ENCODE measurements around the gene PLXNA4. TPM values are rescaled to one million over a fixed set of nuclear protein-coding genes. Genes with fewer than 3 reads are reported as not detected.
"Not testable (repeated sequence)": the region's sequence is repeated elsewhere in the genome, so short reads cannot be mapped to it uniquely, and the experiment has no call there.

The PLXNA4 gene
- total RNA-seq, 1 donor: 2.6 TPM

DNA sequence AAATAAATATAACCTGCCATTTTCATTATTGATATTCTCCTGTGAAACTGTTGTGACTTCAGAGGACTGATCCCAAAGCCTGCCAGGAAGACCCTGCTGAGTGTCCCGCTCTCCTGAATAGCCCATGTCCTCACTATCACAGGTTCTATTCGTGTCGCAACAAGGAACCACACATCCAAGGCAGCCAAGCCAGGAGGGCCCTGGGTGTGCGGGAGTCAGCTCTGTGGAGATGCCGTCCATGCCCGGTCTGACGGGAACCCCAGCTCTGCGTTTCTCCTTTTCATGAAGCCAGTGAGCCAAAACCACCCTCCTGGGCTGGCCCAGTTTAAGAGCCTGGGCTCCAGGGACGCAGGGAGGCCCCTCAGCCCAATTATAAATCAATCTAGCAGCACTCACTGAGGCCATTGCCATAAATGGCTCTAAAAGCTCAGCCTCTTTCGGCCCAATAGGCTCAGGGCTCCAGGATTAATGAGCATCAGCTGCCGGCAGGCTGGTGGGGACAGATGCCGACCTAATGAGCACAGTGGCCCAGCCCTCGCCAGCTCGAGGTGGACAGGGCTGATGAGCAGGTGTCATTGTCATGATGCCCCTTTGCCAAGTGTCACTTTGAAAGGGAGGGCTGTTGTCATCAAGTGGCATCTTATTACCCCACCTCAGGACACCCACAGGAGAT lies 177.9 kb downstream of the PLXNA4 start:
- Histone ChIP-seq H3K27me3 (ENCODE audit: insufficient read depth, low read length) (no peaks in the 10 kb centered on the region), H3K9me3 (ENCODE audit: low read depth, low read length) (no peaks in the 10 kb centered on the region), H3K4me1 (ENCODE audit: insufficient read depth, low read length) (no peaks in the 10 kb centered on the region), H3K4me3 (ENCODE audit: low read length) (no peak overlapping the region)

DNA sequence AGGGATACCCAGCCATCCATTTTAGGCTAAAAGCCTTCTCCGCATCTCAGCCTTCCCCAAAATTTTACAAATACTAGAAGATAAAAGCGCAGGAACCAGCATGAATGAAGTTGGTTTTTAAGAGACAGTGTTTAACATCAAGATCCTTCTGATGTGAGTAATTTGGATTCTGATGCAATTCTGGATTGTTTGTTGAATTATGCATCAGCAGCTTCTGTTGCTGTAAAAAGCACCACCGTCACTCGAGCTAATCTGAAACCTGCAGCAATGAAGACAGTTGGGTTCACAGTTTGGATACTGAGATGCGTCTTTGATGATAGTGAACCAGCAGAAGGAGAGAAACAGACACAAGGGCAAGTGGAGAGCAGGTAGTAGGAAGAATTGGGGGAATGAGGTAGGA lies 179.2 kb downstream of the PLXNA4 start:
- Histone ChIP-seq H3K4me3 (ENCODE audit: low read length) (no peak overlapping the region), H3K27me3 (ENCODE audit: insufficient read depth, low read length) (no peaks in the 10 kb centered on the region), H3K4me1 (ENCODE audit: insufficient read depth, low read length) (no peaks in the 10 kb centered on the region), H3K9me3 (ENCODE audit: low read depth, low read length) (no peaks in the 10 kb centered on the region)

DNA sequence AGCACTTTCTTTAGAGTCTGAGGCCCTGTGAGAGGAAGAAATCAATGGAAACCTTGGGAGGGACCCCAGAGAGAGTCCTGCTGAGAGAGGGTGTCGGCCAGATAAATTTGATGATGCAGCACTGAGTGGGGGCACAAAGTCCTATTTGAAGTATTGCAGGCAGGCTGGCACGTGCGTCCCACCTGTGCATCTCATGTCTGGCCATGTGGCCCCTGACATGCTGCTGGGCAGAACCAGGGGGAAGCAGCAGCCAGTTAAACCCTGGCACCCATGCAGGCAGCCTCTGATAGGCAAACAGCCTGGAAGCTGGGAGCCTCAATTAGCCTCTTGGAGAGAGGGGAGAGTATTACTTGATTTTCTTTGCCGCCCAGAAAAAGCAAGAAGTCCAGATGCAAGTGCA lies 180.9 kb downstream of the PLXNA4 start:
- Histone ChIP-seq H3K9me3 (ENCODE audit: low read depth, low read length) (no peaks in the 10 kb centered on the region), H3K27me3 (ENCODE audit: insufficient read depth, low read length) (no peaks in the 10 kb centered on the region), H3K4me3 (ENCODE audit: low read length) (no peak overlapping the region), H3K4me1 (ENCODE audit: insufficient read depth, low read length) (no peaks in the 10 kb centered on the region)

DNA sequence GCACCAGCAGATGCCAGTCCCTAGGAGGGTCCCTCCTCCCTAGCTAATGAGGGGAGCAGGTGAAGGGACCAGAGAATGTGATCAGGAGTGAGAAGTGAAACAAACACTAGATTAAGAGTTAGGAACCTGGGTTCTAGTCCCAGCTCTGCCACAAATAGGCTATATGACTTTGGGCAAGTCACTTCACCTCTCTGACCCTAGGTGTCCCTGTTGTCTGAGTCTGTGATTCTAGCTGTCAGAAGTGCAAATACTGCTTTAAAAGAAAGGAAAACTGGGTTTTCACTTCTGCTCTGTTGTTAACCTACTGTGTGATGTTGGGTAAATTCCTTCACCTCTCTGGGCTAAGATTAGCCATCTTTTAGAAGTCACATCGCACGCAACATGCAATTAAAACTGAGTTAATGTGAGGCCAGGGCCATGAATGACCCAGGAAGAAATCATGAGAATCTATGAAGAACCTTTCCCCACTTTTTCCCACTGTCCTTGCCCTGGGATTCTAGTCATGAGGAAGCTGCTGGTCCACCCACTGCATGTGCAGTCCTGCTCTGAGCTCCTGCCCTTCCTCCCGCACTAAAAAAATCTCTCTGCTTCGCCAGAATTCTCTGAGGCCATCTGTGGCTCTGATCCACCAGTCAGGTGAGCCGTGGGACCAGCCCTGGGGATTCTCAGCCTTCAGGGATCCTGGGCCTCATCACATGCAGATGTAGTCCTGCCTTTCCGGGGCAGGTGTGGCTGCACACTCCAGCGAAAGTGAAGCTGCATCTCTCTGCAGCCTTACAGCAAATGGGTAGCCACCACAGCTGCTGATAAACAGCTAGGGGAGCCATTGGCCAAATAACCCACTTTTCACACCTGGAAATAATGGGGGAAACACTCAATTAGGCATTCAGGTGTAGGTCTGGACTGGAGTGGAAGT lies 181.7 kb downstream of the PLXNA4 start:
- Histone ChIP-seq H3K27me3 (ENCODE audit: insufficient read depth, low read length) (no peaks in the 10 kb centered on the region), H3K4me3 (ENCODE audit: low read length) (no peak overlapping the region), H3K4me1 (ENCODE audit: insufficient read depth, low read length) (no peaks in the 10 kb centered on the region), H3K9me3 (ENCODE audit: low read depth, low read length) (no peaks in the 10 kb centered on the region)

DNA sequence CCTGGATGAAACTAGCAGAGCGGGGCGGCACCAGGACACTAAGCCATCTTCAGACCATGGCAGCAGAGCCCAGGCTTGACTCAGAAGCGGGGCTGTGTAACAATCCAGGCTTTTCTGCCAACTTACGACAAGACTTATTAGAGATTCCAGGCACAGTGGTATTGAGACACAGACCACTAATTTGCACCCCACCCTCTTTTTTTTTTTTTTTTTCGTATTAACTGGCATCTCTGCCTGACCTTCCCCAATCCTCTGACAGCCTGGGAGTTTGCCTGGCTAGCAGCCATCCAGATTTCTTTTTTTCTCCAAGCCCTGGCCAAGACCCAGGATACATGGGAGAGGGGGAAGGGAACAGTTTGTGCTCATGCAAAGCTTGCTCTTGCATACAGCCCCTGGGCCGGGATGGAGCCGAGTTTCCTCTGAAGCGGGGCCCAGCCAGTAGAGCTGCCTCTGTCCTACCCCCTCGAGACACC lies 182.4 kb downstream of the PLXNA4 start:
- H3K27me3 ChIP-seq (ENCODE audit: insufficient read depth, low read length): no peaks in the 10 kb centered on the region
- no peaks in the 10 kb centered on the region for H3K4me1 ChIP-seq (ENCODE audit: insufficient read depth, low read length)
- H3K4me3 ChIP-seq (ENCODE audit: low read length): no peak overlapping the region
- no peaks in the 10 kb centered on the region for H3K9me3 ChIP-seq (ENCODE audit: low read depth, low read length)

DNA sequence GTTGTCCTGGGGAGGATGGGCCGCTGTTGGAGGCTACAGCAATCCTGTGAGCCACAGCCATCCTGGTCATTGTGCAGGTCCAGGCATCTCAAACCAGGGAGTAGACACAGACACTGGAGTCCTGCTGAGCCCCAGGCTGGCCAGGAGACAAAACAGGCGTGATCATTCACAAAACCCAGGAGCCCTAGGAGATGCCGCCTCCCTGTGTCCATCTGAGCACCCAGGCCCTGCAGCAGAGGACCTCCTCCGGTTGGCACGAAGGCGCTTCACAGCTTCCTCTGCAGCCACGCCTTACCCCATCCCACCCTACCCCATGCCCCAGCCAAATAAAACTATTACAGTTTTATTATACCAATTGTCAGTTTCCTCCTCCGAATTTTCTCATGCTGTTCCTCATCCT lies 183.6 kb downstream of the PLXNA4 start:
- no peaks in the 10 kb centered on the region for H3K9me3 ChIP-seq (ENCODE audit: low read depth, low read length)
- H3K4me1 ChIP-seq (ENCODE audit: insufficient read depth, low read length): no peaks in the 10 kb centered on the region
- no peaks in the 10 kb centered on the region for H3K27me3 ChIP-seq (ENCODE audit: insufficient read depth, low read length)
- H3K4me3 ChIP-seq (ENCODE audit: low read length): no peak overlapping the region

DNA sequence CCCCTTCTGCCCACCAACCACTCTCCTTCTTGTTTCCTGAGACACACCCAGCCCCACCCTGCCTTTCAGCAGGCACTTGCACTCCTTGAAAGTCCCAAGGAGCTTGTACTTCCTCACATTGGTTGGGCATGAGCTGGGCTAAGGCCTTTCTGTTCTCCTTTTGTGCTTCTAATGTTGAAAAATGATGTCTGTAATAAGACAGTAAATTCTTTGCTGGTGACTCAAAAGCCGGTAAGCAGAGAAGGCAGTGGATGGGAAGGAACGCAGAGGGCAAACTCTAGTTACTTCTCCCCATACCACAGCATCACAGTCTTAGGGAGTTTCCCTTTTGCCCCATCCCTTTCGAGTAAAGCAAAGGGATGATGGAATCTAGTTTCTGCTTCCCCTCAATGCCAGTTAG lies 185.6 kb downstream of the PLXNA4 start:
- no peaks in the 10 kb centered on the region for H3K4me1 ChIP-seq (ENCODE audit: insufficient read depth, low read length)
- no peak overlapping the region for H3K4me3 ChIP-seq (ENCODE audit: low read length)
- H3K27me3 ChIP-seq (ENCODE audit: insufficient read depth, low read length): no peaks in the 10 kb centered on the region
- no peaks in the 10 kb centered on the region for H3K9me3 ChIP-seq (ENCODE audit: low read depth, low read length)

DNA sequence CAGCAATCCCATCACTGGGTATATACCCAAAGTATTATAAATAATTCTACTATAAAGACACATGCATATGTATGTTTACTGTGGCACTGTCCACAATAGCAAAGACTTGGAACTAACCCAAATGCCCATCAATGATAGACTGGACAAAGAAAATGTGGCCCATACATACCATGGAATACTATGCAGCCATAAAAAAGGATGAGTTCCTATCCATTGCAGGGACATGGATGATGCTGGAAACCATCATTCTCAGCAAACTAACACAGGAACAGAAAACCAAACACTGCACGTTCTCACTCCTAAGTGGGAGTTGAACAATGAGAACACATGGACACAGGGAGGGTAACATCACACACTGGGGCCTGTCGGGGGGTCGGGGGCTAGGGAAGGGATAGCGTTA lies 186.2 kb downstream of the PLXNA4 start:
- H3K9me3 ChIP-seq (ENCODE audit: low read depth, low read length); H3K27me3 ChIP-seq (ENCODE audit: insufficient read depth, low read length); H3K4me3 ChIP-seq (ENCODE audit: low read length); H3K4me1 ChIP-seq (ENCODE audit: insufficient read depth, low read length): not testable (repeated sequence)

DNA sequence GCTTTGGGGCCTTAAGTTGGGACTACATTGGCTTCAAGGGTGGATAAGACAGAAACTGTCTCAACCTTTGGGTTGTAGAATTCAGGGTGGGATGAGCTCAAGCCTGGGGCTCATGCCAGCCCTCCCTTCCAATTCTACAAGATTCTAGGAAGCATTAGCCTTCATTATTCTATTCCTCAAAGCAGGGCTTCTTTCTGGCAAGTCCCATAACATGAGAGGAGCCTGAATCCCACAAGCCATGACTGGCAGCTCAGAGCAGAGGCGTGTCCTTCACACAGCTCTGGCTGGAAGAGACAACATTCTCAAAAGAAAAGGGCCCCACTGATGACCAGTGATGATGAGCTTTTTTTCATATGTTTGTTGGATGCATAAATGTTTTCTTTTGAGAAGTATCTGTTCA lies 187.6 kb downstream of the PLXNA4 start:
- Histone ChIP-seq H3K27me3 (ENCODE audit: insufficient read depth, low read length) (no peaks in the 10 kb centered on the region), H3K9me3 (ENCODE audit: low read depth, low read length) (no peaks in the 10 kb centered on the region), H3K4me1 (ENCODE audit: insufficient read depth, low read length) (no peaks in the 10 kb centered on the region), H3K4me3 (ENCODE audit: low read length) (no peak overlapping the region)

DNA sequence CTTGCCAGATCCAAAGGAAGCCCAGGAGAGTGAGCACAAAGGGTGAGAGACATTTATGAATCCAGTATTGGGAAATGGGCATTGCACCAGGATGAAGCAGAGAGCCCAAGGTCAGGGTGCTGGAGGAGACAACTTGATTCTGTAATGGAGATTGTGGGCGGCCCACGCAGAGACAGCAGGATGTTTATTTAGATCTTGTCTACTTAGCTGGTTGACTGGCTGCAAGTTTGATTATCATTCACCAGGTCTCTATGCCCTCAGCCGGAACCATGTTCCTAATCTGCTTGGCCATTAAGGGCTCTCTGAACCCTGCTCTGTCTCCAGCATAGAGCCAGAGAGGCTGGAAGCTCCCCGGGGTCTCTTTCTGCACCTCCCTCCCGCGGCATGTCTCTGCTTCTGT lies 188.7 kb downstream of the PLXNA4 start:
- Histone ChIP-seq H3K27me3 (ENCODE audit: insufficient read depth, low read length) (no peaks in the 10 kb centered on the region), H3K4me1 (ENCODE audit: insufficient read depth, low read length) (no peaks in the 10 kb centered on the region), H3K4me3 (ENCODE audit: low read length) (no peak overlapping the region), H3K9me3 (ENCODE audit: low read depth, low read length) (no peaks in the 10 kb centered on the region)

DNA sequence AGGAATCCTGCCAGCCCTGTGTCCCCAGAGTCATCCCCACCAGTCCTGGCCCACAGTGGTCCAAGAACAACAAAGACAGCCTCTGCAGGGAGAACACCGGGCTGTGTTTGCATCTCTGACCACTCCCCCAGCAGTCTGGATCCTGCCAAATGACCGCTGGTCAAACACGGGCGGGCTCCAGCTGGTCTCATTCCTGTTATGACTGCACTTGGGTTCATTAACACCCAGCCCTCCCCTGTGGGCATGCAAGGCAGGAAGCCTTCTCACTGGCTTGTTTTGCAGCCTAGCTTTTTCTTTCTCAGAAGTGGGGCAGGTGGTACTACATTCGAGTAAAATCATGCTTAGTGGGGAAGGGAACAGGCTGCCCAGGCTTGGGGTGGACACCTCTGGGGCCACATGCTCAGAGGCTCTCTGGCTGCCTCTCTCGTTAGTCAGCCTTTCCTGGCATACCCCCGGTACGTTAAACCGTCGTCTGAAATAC lies 190.0 kb downstream of the PLXNA4 start:
- H3K9me3 ChIP-seq (ENCODE audit: low read depth, low read length): no peaks in the 10 kb centered on the region
- H3K4me3 ChIP-seq (ENCODE audit: low read length): no peak overlapping the region
- H3K27me3 ChIP-seq (ENCODE audit: insufficient read depth, low read length): no peaks in the 10 kb centered on the region
- H3K4me1 ChIP-seq (ENCODE audit: insufficient read depth, low read length): no peaks in the 10 kb centered on the region

DNA sequence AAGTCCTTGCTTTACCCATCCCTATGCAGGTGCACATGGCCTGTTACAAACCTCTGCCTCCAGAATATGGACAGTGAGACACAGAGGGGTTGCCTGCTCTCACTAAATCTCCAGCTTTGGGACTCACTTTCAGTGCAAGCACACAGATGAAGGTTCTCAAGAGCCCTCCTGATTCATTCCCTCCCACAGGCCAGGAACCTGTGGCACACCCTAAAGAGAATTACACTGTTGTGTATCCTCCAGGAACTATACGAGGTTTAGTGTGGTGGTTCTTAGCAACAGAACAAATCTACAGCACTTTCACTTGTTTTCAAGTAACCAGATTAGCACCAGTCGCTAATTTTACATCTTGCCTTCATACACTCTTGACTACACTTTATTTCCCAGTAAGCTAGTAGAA lies 192.3 kb downstream of the PLXNA4 start:
- Histone ChIP-seq H3K4me3 (ENCODE audit: low read length) (no peak overlapping the region), H3K4me1 (ENCODE audit: insufficient read depth, low read length) (no peaks in the 10 kb centered on the region), H3K27me3 (ENCODE audit: insufficient read depth, low read length) (no peaks in the 10 kb centered on the region), H3K9me3 (ENCODE audit: low read depth, low read length) (no peaks in the 10 kb centered on the region)

DNA sequence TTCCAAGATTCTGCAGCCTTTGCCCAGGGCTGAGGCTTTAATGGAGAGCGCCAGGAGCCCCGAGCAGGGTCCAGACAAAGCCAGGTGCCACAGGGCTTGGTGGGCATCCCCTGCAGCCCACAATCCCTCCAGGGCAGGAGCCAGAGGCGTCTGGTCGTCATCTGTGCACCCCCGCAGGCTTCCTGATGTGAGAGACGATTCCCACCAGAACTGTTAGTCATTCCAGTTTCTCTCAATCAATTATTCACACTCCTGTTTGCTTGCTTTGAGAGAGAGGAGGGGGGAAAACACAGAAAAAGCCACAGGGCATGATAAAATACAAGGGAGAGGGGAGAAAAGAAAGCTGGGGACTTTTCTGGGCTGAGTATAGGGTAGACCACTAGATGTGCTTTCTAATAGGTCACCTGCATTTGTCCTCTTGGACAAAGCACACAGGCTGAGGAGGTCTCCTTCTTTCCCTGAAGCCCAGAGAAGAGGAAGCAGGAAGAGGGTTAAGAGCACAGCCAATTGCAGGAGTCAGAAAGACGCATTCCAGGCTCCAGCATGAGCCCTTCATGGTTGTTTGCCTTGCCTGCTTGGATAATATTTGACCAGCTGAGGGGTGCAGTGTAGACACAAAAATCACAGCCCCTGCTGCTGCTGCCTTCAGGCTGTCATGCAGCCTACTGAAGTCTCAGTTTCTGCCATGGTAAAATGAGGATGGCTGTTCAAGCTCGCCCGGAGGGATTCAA lies 194.4 kb downstream of the PLXNA4 start:
- Histone ChIP-seq H3K9me3 (ENCODE audit: low read depth, low read length) (no peaks in the 10 kb centered on the region), H3K27me3 (ENCODE audit: insufficient read depth, low read length) (no peaks in the 10 kb centered on the region), H3K4me3 (ENCODE audit: low read length) (no peak overlapping the region), H3K4me1 (ENCODE audit: insufficient read depth, low read length) (no peaks in the 10 kb centered on the region)

DNA sequence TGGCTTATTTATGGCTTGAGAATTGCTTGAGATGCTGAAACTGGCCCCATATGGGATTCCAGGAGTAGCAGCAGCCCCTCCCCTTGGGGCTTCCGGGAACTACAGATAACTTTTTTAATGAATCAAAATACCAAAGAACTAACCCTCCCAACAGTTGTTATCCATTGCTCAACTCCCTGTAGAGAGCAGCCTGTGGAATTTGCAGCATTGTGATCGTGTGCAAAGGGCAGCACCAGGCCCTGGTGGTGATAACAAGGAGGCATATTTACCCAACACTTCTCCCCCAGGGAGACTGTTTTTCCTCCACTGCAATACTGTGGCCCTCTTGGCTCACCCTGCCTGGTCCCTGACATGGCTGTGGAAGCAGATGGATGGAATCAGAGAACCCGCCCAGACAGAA lies 196.2 kb downstream of the PLXNA4 start:
- Histone ChIP-seq H3K4me1 (ENCODE audit: insufficient read depth, low read length) (no peaks in the 10 kb centered on the region), H3K4me3 (ENCODE audit: low read length) (no peak overlapping the region), H3K9me3 (ENCODE audit: low read depth, low read length) (no peaks in the 10 kb centered on the region), H3K27me3 (ENCODE audit: insufficient read depth, low read length) (no peaks in the 10 kb centered on the region)

DNA sequence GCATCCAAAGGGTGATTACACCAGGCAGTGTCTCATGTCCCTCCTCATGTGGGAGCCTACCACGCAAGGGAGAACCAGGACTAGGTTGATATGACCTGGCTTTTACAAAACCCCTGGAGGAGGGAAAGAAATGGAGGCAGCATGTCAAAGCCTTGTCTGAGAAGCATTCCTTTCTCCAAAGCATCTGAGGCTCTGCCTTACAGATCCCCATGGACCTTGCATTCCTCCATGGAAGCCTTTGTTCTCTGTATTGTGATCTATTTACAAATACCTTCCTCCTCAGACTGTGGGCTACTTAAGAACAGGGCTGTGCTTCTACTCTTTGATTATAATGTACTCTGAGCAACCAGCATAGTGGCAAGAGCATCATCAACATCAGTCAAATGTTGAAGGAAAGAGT lies 197.0 kb downstream of the PLXNA4 start:
- no peak overlapping the region for H3K4me3 ChIP-seq (ENCODE audit: low read length)
- no peaks in the 10 kb centered on the region for H3K27me3 ChIP-seq (ENCODE audit: insufficient read depth, low read length)
- H3K4me1 ChIP-seq (ENCODE audit: insufficient read depth, low read length): no peaks in the 10 kb centered on the region
- no peaks in the 10 kb centered on the region for H3K9me3 ChIP-seq (ENCODE audit: low read depth, low read length)
